Measurements from ENCODE around the gene GABRD. TPM values are rescaled to one million over a fixed set of nuclear protein-coding genes. Genes with fewer than 3 reads are reported as not detected.

The GABRD gene
- total RNA-seq, 1 donor, result not detected

DNA sequence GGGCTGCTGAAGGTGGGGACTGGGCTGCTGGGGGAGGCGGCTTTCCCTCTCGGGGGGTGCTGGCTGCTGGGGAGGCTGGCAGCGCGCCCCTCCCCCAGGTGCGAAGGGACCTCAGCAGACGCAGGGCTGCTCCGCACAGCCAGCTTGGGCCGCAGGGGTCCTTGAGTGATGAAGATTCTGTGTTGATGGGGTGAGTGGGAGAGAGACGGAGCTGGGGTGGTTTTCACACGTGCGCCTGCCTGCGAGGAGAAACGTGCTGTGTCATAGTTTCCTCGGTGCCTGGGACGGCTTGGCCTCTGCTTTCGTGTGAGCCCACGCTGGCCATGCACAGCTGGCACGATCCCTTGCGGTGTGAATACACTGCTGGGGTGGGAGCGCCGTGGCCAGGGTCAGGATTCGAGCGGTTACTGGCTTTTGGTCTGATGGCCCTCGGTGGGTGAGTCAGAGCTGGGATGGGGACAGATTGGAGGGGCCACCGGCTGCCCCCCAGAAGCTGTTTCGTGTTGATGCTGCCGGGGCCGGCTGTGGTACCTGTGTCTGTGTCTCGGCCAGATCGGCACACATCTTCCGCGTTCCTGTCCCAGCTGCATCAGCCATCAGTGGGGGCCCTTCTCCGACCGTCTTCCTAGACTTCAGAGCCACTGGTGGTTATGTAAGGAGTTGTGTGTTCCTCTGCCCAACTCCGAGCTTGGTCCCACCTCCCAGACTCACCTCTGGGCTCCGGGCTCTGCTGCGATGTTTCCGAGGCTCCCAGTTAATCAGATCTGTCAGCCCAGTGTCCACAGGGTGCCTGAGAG lies 56.0 kb downstream of the GABRD start:
- no peak for DNase-seq (ENCODE audit: low read depth)
- TF ChIP-seq, protein P1, sequence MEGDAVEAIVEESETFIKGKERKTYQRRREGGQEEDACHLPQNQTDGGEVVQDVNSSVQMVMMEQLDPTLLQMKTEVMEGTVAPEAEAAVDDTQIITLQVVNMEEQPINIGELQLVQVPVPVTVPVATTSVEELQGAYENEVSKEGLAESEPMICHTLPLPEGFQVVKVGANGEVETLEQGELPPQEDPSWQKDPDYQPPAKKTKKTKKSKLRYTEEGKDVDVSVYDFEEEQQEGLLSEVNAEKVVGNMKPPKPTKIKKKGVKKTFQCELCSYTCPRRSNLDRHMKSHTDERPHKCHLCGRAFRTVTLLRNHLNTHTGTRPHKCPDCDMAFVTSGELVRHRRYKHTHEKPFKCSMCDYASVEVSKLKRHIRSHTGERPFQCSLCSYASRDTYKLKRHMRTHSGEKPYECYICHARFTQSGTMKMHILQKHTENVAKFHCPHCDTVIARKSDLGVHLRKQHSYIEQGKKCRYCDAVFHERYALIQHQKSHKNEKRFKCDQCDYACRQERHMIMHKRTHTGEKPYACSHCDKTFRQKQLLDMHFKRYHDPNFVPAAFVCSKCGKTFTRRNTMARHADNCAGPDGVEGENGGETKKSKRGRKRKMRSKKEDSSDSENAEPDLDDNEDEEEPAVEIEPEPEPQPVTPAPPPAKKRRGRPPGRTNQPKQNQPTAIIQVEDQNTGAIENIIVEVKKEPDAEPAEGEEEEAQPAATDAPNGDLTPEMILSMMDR (IDR thresholded peaks at IDR 0.05; ENCODE audit: insufficient read depth, low read length), result no peak
- no peak overlapping the region for H3K4me3 ChIP-seq (ENCODE audit: low read depth, low read length)

DNA sequence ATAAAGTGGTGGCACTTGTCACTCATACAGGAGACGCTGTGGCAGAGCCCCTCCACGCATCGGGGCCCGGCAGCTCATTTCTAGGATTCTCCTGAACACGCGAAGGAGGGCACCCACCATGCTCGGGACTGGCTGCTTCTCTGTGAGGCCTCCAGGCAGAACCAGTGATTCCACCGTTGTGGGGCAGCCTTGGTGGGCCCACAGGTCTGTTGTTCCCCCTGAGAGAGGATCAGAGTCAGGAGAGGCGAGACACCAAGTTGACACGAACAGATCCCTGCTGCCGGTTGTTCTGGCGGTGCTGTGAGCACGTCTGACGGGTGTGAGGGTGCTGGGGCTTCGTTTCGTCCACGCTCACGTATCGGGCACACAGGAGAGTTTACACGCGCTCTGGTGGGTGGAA lies 57.7 kb downstream of the GABRD start:
- DNase-seq (ENCODE audit: low read depth), result no peak
- no peak overlapping the region for H3K4me3 ChIP-seq (ENCODE audit: low read depth, low read length)
- TF ChIP-seq, protein P1 (IDR thresholded peaks at IDR 0.05; ENCODE audit: insufficient read depth, low read length), result no peak

- no peak for DNase-seq (ENCODE audit: low read depth)
- TF ChIP-seq, protein P1 (IDR thresholded peaks at IDR 0.05; ENCODE audit: insufficient read depth, low read length), result no peak
- no peak overlapping the region for H3K4me3 ChIP-seq (ENCODE audit: low read depth, low read length)
These were observed 59.0 kb downstream of the GABRD start for GRCh38 chr1:2078170-2078569.

DNA sequence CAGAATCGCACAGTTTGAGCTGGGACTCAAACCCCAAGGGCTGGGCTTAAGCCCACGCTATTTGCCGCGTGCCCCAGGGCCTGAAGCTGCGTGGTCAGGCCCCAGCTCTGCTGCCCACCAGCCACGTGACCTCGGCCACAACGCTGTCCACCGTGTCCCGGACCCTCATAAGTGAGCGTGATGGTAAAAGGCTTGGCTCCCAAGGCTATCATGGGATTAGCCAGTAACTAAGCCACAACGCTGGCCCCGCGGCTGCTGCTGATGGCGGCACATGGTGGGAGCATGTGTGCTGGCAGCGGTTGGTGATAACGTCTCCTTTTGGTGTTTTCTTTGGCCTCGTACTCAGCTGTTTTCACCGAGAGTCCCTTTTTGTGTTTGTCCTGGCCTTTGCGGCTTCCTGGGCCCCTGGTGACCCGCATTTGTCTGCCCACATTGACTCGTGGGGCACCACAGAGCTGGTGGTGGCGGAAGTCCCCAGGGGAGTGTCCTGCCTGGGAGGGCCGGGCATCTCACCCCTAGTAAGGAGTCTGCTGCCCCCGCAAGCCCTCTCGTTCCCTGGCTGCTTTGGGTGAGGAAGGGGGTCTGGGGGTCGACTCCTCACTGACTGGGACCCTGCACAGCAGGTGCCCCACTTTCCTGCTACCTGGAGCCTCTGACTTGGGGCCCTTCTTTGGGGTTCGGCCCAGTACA lies 60.4 kb downstream of the GABRD start:
- DNase-seq (ENCODE audit: low read depth), result no peak
- no peak overlapping the region for H3K4me3 ChIP-seq (ENCODE audit: low read depth, low read length)
- TF ChIP-seq, protein P1 (IDR thresholded peaks at IDR 0.05; ENCODE audit: insufficient read depth, low read length), result no peak

GRCh38 chr1:2080140-2080539 lies 61.0 kb downstream of the GABRD start:
- no peak for DNase-seq (ENCODE audit: low read depth)
- TF ChIP-seq, protein P1 (IDR thresholded peaks at IDR 0.05; ENCODE audit: insufficient read depth, low read length), result no peak
- H3K4me3 ChIP-seq (ENCODE audit: low read depth, low read length), result no peak overlapping the region

Other genes starting within 250 kb of the GABRD start
- gene NADK, start 240.9 kb upstream of the GABRD start, total RNA-seq (ENCODE audit: low replicate concordance), result 38.6 and 45.6 TPM in 2 replicates
- gene GNB1, start 128.3 kb upstream of the GABRD start, total RNA-seq (ENCODE audit: low replicate concordance), result 71.6 and 108 TPM in 2 replicates
- gene CALML6, start 104.1 kb upstream of the GABRD start, total RNA-seq (ENCODE audit: low replicate concordance), result 0.36 and 0.49 TPM in 2 replicates
- 0.72 TPM in 1 of 2 replicates, not detected in the other for gene TMEM52, start 100.1 kb upstream of the GABRD start, total RNA-seq (ENCODE audit: low replicate concordance)
- gene CFAP74, start 15.6 kb upstream of the GABRD start, total RNA-seq (ENCODE audit: low replicate concordance), result not detected in 2 replicates
- 1.6 and 3.5 TPM in 2 replicates for gene PRKCZ, start 31.1 kb downstream of the GABRD start, total RNA-seq (ENCODE audit: low replicate concordance)
- 18.5 and 23.2 TPM in 2 replicates for gene FAAP20, start 175.4 kb downstream of the GABRD start, total RNA-seq (ENCODE audit: low replicate concordance)
- gene SKI, start 209.0 kb downstream of the GABRD start, total RNA-seq (ENCODE audit: low replicate concordance), result 28.1 and 36.6 TPM in 2 replicates